AG20443 (cell line): ENCODE measurements around the gene NUP107.
A peak's percentile ranks its signal among the peaks of the same experiment; 100 is the strongest.
"Not testable (repeated sequence)": the region's sequence is repeated elsewhere in the genome, so short reads cannot be mapped to it uniquely, and the experiment has no call there.

Source experiments
- DNase-seq: peaks from one replicate; pipeline ENCODE4 v3.0.0; 2012; ENCODE audit warnings: low spot score, mixed read lengths

The NUP107 gene

GRCh38 chr12:68686595-68687521, at the start of gene NUP107:
NUP107 (plus strand) TSS chr12:68686978; CDS start chr12:68687066, 88 bp downstream.
- peak; percentile 99 for DNase-seq

GRCh38 chr12:68637439-68637838, 49.3 kb upstream of the NUP107 start:
- not testable (repeated sequence) for DNase-seq

GRCh38 chr12:68638171-68638570, 48.6 kb upstream of the NUP107 start:
- DNase-seq: no peak

GRCh38 chr12:68638721-68639395, 47.9 kb upstream of the NUP107 start:
- DNase-seq: no peak

GRCh38 chr12:68639396-68639767, 47.4 kb upstream of the NUP107 start:
- DNase-seq: no peak

- no peak for DNase-seq
These were observed 45.6 kb upstream of the NUP107 start for GRCh38 chr12:68641138-68641537.

GRCh38 chr12:68646484-68646883, 40.3 kb upstream of the NUP107 start:
- no peak for DNase-seq

GRCh38 chr12:68647507-68647906, 39.3 kb upstream of the NUP107 start:
- DNase-seq: no peak

- DNase-seq: no peak
These were observed 38.6 kb upstream of the NUP107 start for GRCh38 chr12:68648179-68648578.

- no peak for DNase-seq
These were observed 21.7 kb upstream of the NUP107 start for GRCh38 chr12:68665016-68665569.

GRCh38 chr12:68667291-68667690, 19.5 kb upstream of the NUP107 start:
- DNase-seq: no peak

GRCh38 chr12:68667896-68668295, 18.9 kb upstream of the NUP107 start:
- DNase-seq: no peak

GRCh38 chr12:68671179-68671578, 15.6 kb upstream of the NUP107 start:
- DNase-seq: no peak

- no peak for DNase-seq
These were observed 13.0 kb upstream of the NUP107 start for GRCh38 chr12:68673788-68674187.

- DNase-seq: no peak
These were observed 12.4 kb upstream of the NUP107 start for GRCh38 chr12:68674376-68674775.

- no peak for DNase-seq
These were observed 11.5 kb upstream of the NUP107 start for GRCh38 chr12:68675101-68675842.

- not testable (repeated sequence) for DNase-seq
These were observed 9.9 kb upstream of the NUP107 start for GRCh38 chr12:68676854-68677253.

GRCh38 chr12:68686262-68686594, 550 bp upstream of the NUP107 start:
- no peak for DNase-seq

- no peak for DNase-seq
These were observed 8.7 kb downstream of the NUP107 start for GRCh38 chr12:68695454-68695853.

GRCh38 chr12:68699486-68699885, 12.7 kb downstream of the NUP107 start:
- DNase-seq: no peak

GRCh38 chr12:68727776-68728175, 41.0 kb downstream of the NUP107 start:
- DNase-seq: no peak

GRCh38 chr12:68733661-68734071, 46.9 kb downstream of the NUP107 start:
- DNase-seq: no peak
